Ovary (tissue), 9 donors: ENCODE data around the gene BAIAP2L1. TPM values are rescaled to one million over a fixed set of nuclear protein-coding genes. Genes with fewer than 3 reads are reported as not detected.

ENCODE experiments used
- DNase-seq, 5 donors: peaks; one replicate each; pipeline ENCODE4 v3.0.0-alpha.2; 2019 to 2020
- H3K27ac ChIP-seq, 2 donors: fragments of 200-600 bp; one replicate each; pipeline versions ENCODE4 v1.5.1 to v1.8.0; 2019 to 2022
- H3K27me3 ChIP-seq: fragments of 200-600 bp; one replicate; pipeline ENCODE4 v1.8.0; 2022
- H3K36me3 ChIP-seq: fragments of 200-600 bp; sonication (generic); one replicate; pipeline ENCODE4 v1.5.1; 2019
- H3K4me1 ChIP-seq: one replicate; pipeline ENCODE4 v1.8.1; 2013; ENCODE audit warnings: mild to moderate bottlenecking, moderate library complexity; ENCODE audit not compliant: insufficient read depth
- H3K4me3 ChIP-seq: fragments of 200-600 bp; sonication (generic); one replicate; pipeline ENCODE4 v1.5.1; 2017
- H3K9me3 ChIP-seq, 2 donors: fragments of 200-600 bp in 1 of 2; sonication (generic) in 1 of 2; one replicate each; pipeline versions ENCODE4 v1.5.1 to v1.8.1; 2013 to 2019; ENCODE audit warnings: mild to moderate bottlenecking in 1 of 2, moderate library complexity in 1 of 2
- EP300 ChIP-seq: sonication (generic); formaldehyde crosslinking; IDR thresholded peaks from one replicate; pipeline ENCODE4 v1.6.1; 2017; ENCODE audit warnings: antibody characterized with exemption
- POLR2A ChIP-seq: fragments of 450-650 bp; IDR thresholded peaks from one replicate; pipeline ENCODE4 v1.6.1; 2017; ENCODE audit warnings: antibody characterized with exemption, mild to moderate bottlenecking, moderate library complexity
- WGBS, 3 donors: extraction: QIAGEN DNeasy Blood & Tissue Kit in 1 of 3; methylation state at CpG; one replicate each; pipeline versions ENCODE4 v1.1.5 to v1.1.7; 2013 to 2017; 5-methylcytosine and 5-hydroxymethylcytosine counted together
- intact Hi-C, 4 donors: fragments of 100-400 bp; cut with DNase I; formaldehyde crosslinking; loops; one replicate each; pipeline versions ENCODE4 v1.11.0 to v1.15.1; 2022 to 2023
- polyA plus RNA-seq, 2 donors: library from polyadenylated mRNA; stranded (reverse); fragments of 200-250 nt in 1 of 2; fragments of 350-450 nt in 1 of 2; fragmentation: Illumina TruSeq in 1 of 2; extraction: RNeasy Lipid Tissue Mini Kit (QIAGEN cat#74804) in 1 of 2; gene quantifications; one replicate each; pipeline ENCODE4 v1.2.3, GENCODE V29; 2013 to 2014
- total RNA-seq, 7 donors: library from RNA; depleted of rRNA in 2 of 7; stranded (reverse); fragments of >200 nt in 2 of 7; fragmentation: NEBNext Ultra II Directional in 3 of 7; extraction: Animal tissue kit (Norgen Biotek cat#: 25700) in 3 of 7; gene quantifications; one replicate each; pipeline versions ENCODE4 v1.1.0 to v1.2.4, GENCODE V29; 2016 to 2023
- TF ChIP-seq, protein P1 (sequence below), 3 donors: fragments of 450-650 bp in 2 of 3; fragments of 200-600 bp in 1 of 3; IDR thresholded peaks; one replicate each; pipeline versions ENCODE4 v1.5.1 to v1.8.0; 2016 to 2022; ENCODE audit warnings: antibody characterized with exemption in 3 of 3, mild to moderate bottlenecking in 1 of 3
- donor health status: DM: no; HTN: no; CAD: no; lungs with moderate emphysema.
- donor health status: DM: no; HTN: no; CAD: no.
- donor health status: Bipolar disorder and iron deficiency.
- donor health status: DM: yes; HTN: yes; CAD: no.
- donor health status: DM: no; HTN: no; CAD: no.
- donor health status: DM: yes; HTN: yes; CAD: no.

BAIAP2L1 gene
- total and polyA plus RNA-seq, 9 donors = 0.73 to 7.9 (median 1.9) TPM

DNA sequence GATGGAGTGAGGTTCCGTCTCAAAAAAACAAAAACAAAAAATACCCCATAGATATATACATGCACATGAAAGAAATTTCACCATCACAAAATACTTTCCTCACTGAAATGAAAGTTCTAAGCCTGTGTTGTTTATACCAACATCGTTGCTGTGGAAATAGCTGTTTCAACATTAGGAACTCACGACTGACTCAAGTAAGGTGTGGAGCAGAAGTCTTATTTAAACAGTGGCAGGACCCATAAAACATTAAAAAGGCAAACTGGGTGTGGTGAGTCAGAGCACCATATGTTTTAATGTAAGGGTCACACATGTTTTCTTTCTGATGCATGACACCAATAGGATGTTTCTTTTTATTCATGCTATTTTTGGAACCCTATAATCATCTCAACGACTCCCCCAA, 48.3 kb downstream of the BAIAP2L1 start:
- 15 to 17% (median 16%) methylated on average over 4 of the region's 4 CpGs for WGBS, 3 donors
- Histone ChIP-seq H3K27ac (no peak overlapping the region), H3K4me1 (peaks cover under 1% of the 10 kb centered on the region), H3K27me3 (no peaks in the 10 kb centered on the region), H3K9me3 (no peaks in the 10 kb centered on the region), H3K4me3 (no peak overlapping the region), H3K36me3 (no peaks in the 10 kb centered on the region)
- DNase-seq = no peak
- intact Hi-C loops = no loop called here
- TF ChIP-seq POLR2A (no peak), EP300 (no peak)
- TF ChIP-seq, protein P1, sequence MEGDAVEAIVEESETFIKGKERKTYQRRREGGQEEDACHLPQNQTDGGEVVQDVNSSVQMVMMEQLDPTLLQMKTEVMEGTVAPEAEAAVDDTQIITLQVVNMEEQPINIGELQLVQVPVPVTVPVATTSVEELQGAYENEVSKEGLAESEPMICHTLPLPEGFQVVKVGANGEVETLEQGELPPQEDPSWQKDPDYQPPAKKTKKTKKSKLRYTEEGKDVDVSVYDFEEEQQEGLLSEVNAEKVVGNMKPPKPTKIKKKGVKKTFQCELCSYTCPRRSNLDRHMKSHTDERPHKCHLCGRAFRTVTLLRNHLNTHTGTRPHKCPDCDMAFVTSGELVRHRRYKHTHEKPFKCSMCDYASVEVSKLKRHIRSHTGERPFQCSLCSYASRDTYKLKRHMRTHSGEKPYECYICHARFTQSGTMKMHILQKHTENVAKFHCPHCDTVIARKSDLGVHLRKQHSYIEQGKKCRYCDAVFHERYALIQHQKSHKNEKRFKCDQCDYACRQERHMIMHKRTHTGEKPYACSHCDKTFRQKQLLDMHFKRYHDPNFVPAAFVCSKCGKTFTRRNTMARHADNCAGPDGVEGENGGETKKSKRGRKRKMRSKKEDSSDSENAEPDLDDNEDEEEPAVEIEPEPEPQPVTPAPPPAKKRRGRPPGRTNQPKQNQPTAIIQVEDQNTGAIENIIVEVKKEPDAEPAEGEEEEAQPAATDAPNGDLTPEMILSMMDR (IDR thresholded peaks at IDR 0.05) = no peak

DNA sequence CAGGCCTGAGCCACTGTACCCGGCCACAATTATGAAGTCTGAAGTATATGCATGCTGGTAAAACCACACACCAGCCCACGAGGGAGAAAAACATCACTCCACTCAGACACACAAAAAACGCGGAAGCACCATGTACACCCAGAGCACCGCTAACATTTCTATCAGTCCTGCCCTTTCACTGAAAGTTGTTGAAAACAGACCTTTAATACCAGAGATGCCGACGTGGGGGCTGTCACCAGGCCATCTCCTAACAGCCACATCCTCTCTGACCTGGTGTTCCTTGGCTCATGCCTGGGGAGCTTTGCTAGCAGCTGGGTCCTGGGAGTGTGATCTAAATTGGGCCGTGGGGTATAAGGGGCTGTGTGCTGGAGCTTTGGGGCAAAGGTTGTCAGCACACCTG, 49.8 kb downstream of the BAIAP2L1 start:
- no peaks in the 10 kb centered on the region for H3K36me3 ChIP-seq
- H3K27me3 ChIP-seq = no peaks in the 10 kb centered on the region
- TF ChIP-seq, protein P1 (IDR thresholded peaks at IDR 0.05) = no peak
- TF ChIP-seq POLR2A (no peak), EP300 (no peak)
- no peaks in the 10 kb centered on the region for H3K4me1 ChIP-seq
- no peak overlapping the region for H3K4me3 ChIP-seq
- H3K27ac ChIP-seq = no peak overlapping the region
- intact Hi-C loops = no loop called here
- H3K9me3 ChIP-seq = no peaks in the 10 kb centered on the region
- no peak for DNase-seq
- 92 to 95% (median 93%) methylated on average over 8 of the region's 8 CpGs for WGBS, 3 donors

- no peak for DNase-seq
- TF ChIP-seq POLR2A (no peak), EP300 (no peak)
- TF ChIP-seq, protein P1 (IDR thresholded peaks at IDR 0.05) = no peak
- intact Hi-C loops = no loop called here
- Histone ChIP-seq H3K9me3 (no peaks in the 10 kb centered on the region), H3K4me1 (no peaks in the 10 kb centered on the region), H3K27ac (no peak overlapping the region), H3K4me3 (no peak overlapping the region), H3K36me3 (no peaks in the 10 kb centered on the region), H3K27me3 (no peaks in the 10 kb centered on the region)
- 88 to 93% (median 88%) methylated on average over 23 of the region's 23 CpGs for WGBS, 3 donors
Measured at GRCh38 chr7:98348726-98349474, 52.0 kb downstream of the BAIAP2L1 start.

DNA sequence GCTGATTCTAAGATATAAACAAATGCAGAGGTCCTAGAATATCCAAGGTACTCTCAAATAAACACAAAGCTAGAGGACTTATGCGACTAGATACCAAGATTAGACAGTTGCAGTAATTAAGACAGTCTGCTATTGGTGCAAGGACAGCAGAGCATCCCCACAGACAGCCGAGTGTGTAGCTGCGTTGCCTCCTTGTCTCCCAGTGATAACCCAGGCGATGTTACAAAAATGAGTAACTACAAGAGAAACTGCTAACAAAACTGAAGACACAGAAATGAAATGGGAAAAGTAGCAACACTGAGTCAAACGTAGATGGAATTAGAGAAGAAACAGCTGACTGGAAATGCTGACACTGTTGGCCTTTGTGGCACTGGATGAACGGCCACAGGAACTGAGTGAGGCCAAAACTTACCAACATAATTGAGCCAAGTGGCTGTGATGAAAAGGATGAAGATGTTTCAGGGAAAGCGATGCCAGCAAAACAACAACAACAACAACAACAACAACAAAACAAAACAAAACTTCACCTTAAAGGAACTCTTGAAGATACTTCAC, 54.3 kb downstream of the BAIAP2L1 start:
- TF ChIP-seq, protein P1 (IDR thresholded peaks at IDR 0.05) = no peak
- TF ChIP-seq EP300 (no peak), POLR2A (no peak)
- H3K27me3 ChIP-seq = no peaks in the 10 kb centered on the region
- no peak overlapping the region for H3K4me3 ChIP-seq
- no peak for DNase-seq
- no peak overlapping the region for H3K27ac ChIP-seq
- H3K9me3 ChIP-seq = no peaks in the 10 kb centered on the region
- H3K4me1 ChIP-seq = no peaks in the 10 kb centered on the region
- WGBS, 3 donors = 60 to 69% (median 68%) methylated on average over 7 of the region's 7 CpGs
- intact Hi-C loops = no loop called here
- no peaks in the 10 kb centered on the region for H3K36me3 ChIP-seq
